ENCODE measurements around the gene RUNX1.

RUNX1 gene

GRCh38 chr21:34899302-34899701, 149.8 kb downstream of the RUNX1 start:
- WGBS (ENCODE audit: extremely low coverage, insufficient coverage, insufficient read length): no CpG with 5 or more reads among the region's 2 CpGs
- H3K4me3 ChIP-seq (ENCODE audit: low read depth, low read length): no peak overlapping the region

GRCh38 chr21:34897828-34898227, 151.3 kb downstream of the RUNX1 start:
- Histone ChIP-seq H2BK120ac (ENCODE audit: insufficient read depth, low read length, poor library complexity) (no peak overlapping the region), H3K36me3 (ENCODE audit: control insufficient read depth in 1 of 2, insufficient read depth in 2 of 2, low read length in 2 of 2) (no peaks in the 10 kb centered on the region), H2BK12ac (ENCODE audit: low read length) (no peak overlapping the region), H4K12ac (ENCODE audit: low read depth, low read length) (no peak overlapping the region), H3K9ac (ENCODE audit: low read length) (no peak overlapping the region), H3K4me2 (ENCODE audit: low read length) (no peak overlapping the region), H3K4ac (ENCODE audit: low read depth, low read length) (no peak overlapping the region), H3K4me1 (ENCODE audit: control insufficient read depth in 1 of 2, insufficient read depth in 2 of 2, low read length in 2 of 2) (no peaks in the 10 kb centered on the region), H4K8ac (ENCODE audit: low read depth, low read length) (no peak overlapping the region), H3K23ac (ENCODE audit: low read length) (no peak overlapping the region), H3K18ac (ENCODE audit: low read length) (no peak overlapping the region), H3K14ac (ENCODE audit: low read length) (no peak overlapping the region), H2BK5ac (ENCODE audit: low read depth, low read length, poor library complexity) (no peak overlapping the region), H3K4me3 (ENCODE audit: low read depth, low read length) (no peak overlapping the region), H2AK5ac (ENCODE audit: low read length) (no peak overlapping the region), H2AFZ (ENCODE audit: insufficient read depth, low read length, poor library complexity) (no peak overlapping the region), H3K79me1 (ENCODE audit: low read length) (no peaks in the 10 kb centered on the region), H3K9me3 (ENCODE audit: insufficient read depth, low read depth, low read length) (no peaks in the 10 kb centered on the region), H3K79me2 (ENCODE audit: control insufficient read depth, insufficient read depth, low read length, poor library complexity) (no peaks in the 10 kb centered on the region), H4K91ac (ENCODE audit: low read depth, low read length) (no peak overlapping the region), H3K27ac (ENCODE audit: low read depth, low read length) (no peak overlapping the region), H3K27me3 (ENCODE audit: insufficient read depth, low read length) (no peaks in the 10 kb centered on the region)
- no peak for DNase-seq
- no CpG with 5 or more reads among the region's 2 CpGs for WGBS (ENCODE audit: extremely low coverage, insufficient coverage, insufficient read length)

More at GRCh38 chr21:34899302-34899701, 149.8 kb downstream of the RUNX1 start:
- Histone ChIP-seq H3K23ac (ENCODE audit: low read length) (no peak overlapping the region), H4K8ac (ENCODE audit: low read depth, low read length) (no peak overlapping the region), H3K14ac (ENCODE audit: low read length) (no peak overlapping the region), H3K79me1 (ENCODE audit: low read length) (no peaks in the 10 kb centered on the region), H3K27me3 (ENCODE audit: insufficient read depth, low read length) (no peaks in the 10 kb centered on the region), H3K4ac (ENCODE audit: low read depth, low read length) (no peak overlapping the region), H3K27ac (ENCODE audit: low read depth, low read length) (no peak overlapping the region), H3K36me3 (ENCODE audit: control insufficient read depth in 1 of 2, insufficient read depth in 2 of 2, low read length in 2 of 2) (no peaks in the 10 kb centered on the region), H3K79me2 (ENCODE audit: control insufficient read depth, insufficient read depth, low read length, poor library complexity) (no peaks in the 10 kb centered on the region), H3K4me2 (ENCODE audit: low read length) (no peak overlapping the region), H2BK5ac (ENCODE audit: low read depth, low read length, poor library complexity) (no peak overlapping the region), H3K9ac (ENCODE audit: low read length) (no peak overlapping the region), H2AK5ac (ENCODE audit: low read length) (no peak overlapping the region), H4K91ac (ENCODE audit: low read depth, low read length) (no peak overlapping the region), H3K9me3 (ENCODE audit: insufficient read depth, low read depth, low read length) (no peaks in the 10 kb centered on the region), H3K4me1 (ENCODE audit: control insufficient read depth in 1 of 2, insufficient read depth in 2 of 2, low read length in 2 of 2) (no peaks in the 10 kb centered on the region), H2AFZ (ENCODE audit: insufficient read depth, low read length, poor library complexity) (no peak overlapping the region), H2BK120ac (ENCODE audit: insufficient read depth, low read length, poor library complexity) (no peak overlapping the region), H3K18ac (ENCODE audit: low read length) (no peak overlapping the region), H2BK12ac (ENCODE audit: low read length) (no peak overlapping the region), H4K12ac (ENCODE audit: low read depth, low read length) (no peak overlapping the region)
- DNase-seq: peak; percentile 57 to 79

- no peak overlapping the region for H3K23ac ChIP-seq (ENCODE audit: low read length)
- no peak overlapping the region for H3K9ac ChIP-seq (ENCODE audit: low read length)
- H3K18ac ChIP-seq (ENCODE audit: low read length): no peak overlapping the region
- DNase-seq: no peak
- no peak overlapping the region for H3K4ac ChIP-seq (ENCODE audit: low read depth, low read length)
- peaks cover 15% of the 10 kb centered on the region for H3K79me1 ChIP-seq (ENCODE audit: low read length)
- whole genome bisulfite sequencing (ENCODE audit: extremely low coverage, insufficient coverage, insufficient read length): no CpG with 5 or more reads among the region's 1 CpG
- H3K14ac ChIP-seq (ENCODE audit: low read length): no peak overlapping the region
- no peaks in the 10 kb centered on the region for H3K9me3 ChIP-seq (ENCODE audit: insufficient read depth, low read depth, low read length)
- H2BK5ac ChIP-seq (ENCODE audit: low read depth, low read length, poor library complexity): no peak overlapping the region
- H2AFZ ChIP-seq (ENCODE audit: insufficient read depth, low read length, poor library complexity): no peak overlapping the region
- no peak overlapping the region for H2BK12ac ChIP-seq (ENCODE audit: low read length)
- no peak overlapping the region for H3K27ac ChIP-seq (ENCODE audit: low read depth, low read length)
- H3K36me3 ChIP-seq (ENCODE audit: control insufficient read depth in 1 of 2, insufficient read depth in 2 of 2, low read length in 2 of 2): no peaks in the 10 kb centered on the region
- peaks cover 7% of the 10 kb centered on the region for H3K79me2 ChIP-seq (ENCODE audit: control insufficient read depth, insufficient read depth, low read length, poor library complexity)
- no peak overlapping the region for H3K4me3 ChIP-seq (ENCODE audit: low read depth, low read length)
- H2BK120ac ChIP-seq (ENCODE audit: insufficient read depth, low read length, poor library complexity): no peak overlapping the region
- H4K12ac ChIP-seq (ENCODE audit: low read depth, low read length): no peak overlapping the region
- no peak overlapping the region for H4K91ac ChIP-seq (ENCODE audit: low read depth, low read length)
- H2AK5ac ChIP-seq (ENCODE audit: low read length): no peak overlapping the region
- H3K27me3 ChIP-seq (ENCODE audit: insufficient read depth, low read length): peaks cover 9% of the 10 kb centered on the region
- H3K4me2 ChIP-seq (ENCODE audit: low read length): no peak overlapping the region
- H3K4me1 ChIP-seq (ENCODE audit: control insufficient read depth in 1 of 2, insufficient read depth in 2 of 2, low read length in 2 of 2): peaks cover 4 to 11% of the 10 kb centered on the region in 2 experiments
- no peak overlapping the region for H4K8ac ChIP-seq (ENCODE audit: low read depth, low read length)
Measured at GRCh38 chr21:34894401-34894800, 154.7 kb downstream of the RUNX1 start.

- H3K4me1 ChIP-seq (ENCODE audit: control insufficient read depth in 1 of 2, insufficient read depth in 2 of 2, low read length in 2 of 2): peaks cover 4 to 11% of the 10 kb centered on the region in 2 experiments
- no peak overlapping the region for H2AFZ ChIP-seq (ENCODE audit: insufficient read depth, low read length, poor library complexity)
- DNase-seq: no peak
- H2BK120ac ChIP-seq (ENCODE audit: insufficient read depth, low read length, poor library complexity): no peak overlapping the region
- H3K4me3 ChIP-seq (ENCODE audit: low read depth, low read length): no peak overlapping the region
- H3K9ac ChIP-seq (ENCODE audit: low read length): no peak overlapping the region
- H3K27me3 ChIP-seq (ENCODE audit: insufficient read depth, low read length): peaks cover 9% of the 10 kb centered on the region
- H3K79me2 ChIP-seq (ENCODE audit: control insufficient read depth, insufficient read depth, low read length, poor library complexity): peaks cover 13% of the 10 kb centered on the region
- no peak overlapping the region for H3K18ac ChIP-seq (ENCODE audit: low read length)
- H2AK5ac ChIP-seq (ENCODE audit: low read length): no peak overlapping the region
- peaks cover 29% of the 10 kb centered on the region for H3K79me1 ChIP-seq (ENCODE audit: low read length)
- no peak overlapping the region for H4K12ac ChIP-seq (ENCODE audit: low read depth, low read length)
- no peak overlapping the region for H3K23ac ChIP-seq (ENCODE audit: low read length)
- no peak overlapping the region for H3K27ac ChIP-seq (ENCODE audit: low read depth, low read length)
- no peak overlapping the region for H4K91ac ChIP-seq (ENCODE audit: low read depth, low read length)
- H3K4ac ChIP-seq (ENCODE audit: low read depth, low read length): no peak overlapping the region
- H2BK12ac ChIP-seq (ENCODE audit: low read length): no peak overlapping the region
- no peak overlapping the region for H2BK5ac ChIP-seq (ENCODE audit: low read depth, low read length, poor library complexity)
- no peaks in the 10 kb centered on the region for H3K36me3 ChIP-seq (ENCODE audit: control insufficient read depth in 1 of 2, insufficient read depth in 2 of 2, low read length in 2 of 2)
- H4K8ac ChIP-seq (ENCODE audit: low read depth, low read length): no peak overlapping the region
- H3K4me2 ChIP-seq (ENCODE audit: low read length): no peak overlapping the region
- H3K9me3 ChIP-seq (ENCODE audit: insufficient read depth, low read depth, low read length): no peaks in the 10 kb centered on the region
- no peak overlapping the region for H3K14ac ChIP-seq (ENCODE audit: low read length)
Measured at GRCh38 chr21:34892209-34892608, 156.9 kb downstream of the RUNX1 start.
